OCI-LY1 (cell line): Measurements from ENCODE around the gene STPG4.

Source experiments
- H2AFZ ChIP-seq: fragments of 200-600 bp; sonication (generic), shearing (Covaris generic); 2 replicates; pipeline ENCODE4 v1.6.0; 2014; ENCODE audit warnings: antibody characterized with exemption, mild to moderate bottlenecking, low read length
- H3F3A ChIP-seq: fragments of 200-600 bp; sonication (generic), shearing (Covaris generic); 2 replicates; pipeline ENCODE4 v1.6.0; 2014; ENCODE audit warnings: mild to moderate bottlenecking, antibody characterized with exemption, low read length, moderate library complexity; ENCODE audit not compliant: insufficient read depth
- H3K27ac ChIP-seq: fragments of 200-600 bp; sonication (generic); 2 replicates; pipeline ENCODE4 v1.5.1; 2014; ENCODE audit warnings: low read length, mixed run types, mild to moderate bottlenecking, low read depth; ENCODE audit not compliant: poor library complexity, severe bottlenecking
- H3K27me3 ChIP-seq: fragments of 200-600 bp; sonication (generic); 2 replicates; pipeline ENCODE4 v1.6.0; 2014; ENCODE audit warnings: antibody characterized with exemption, mild to moderate bottlenecking, low read length, moderate library complexity; ENCODE audit not compliant: insufficient read depth
- H3K36me3 ChIP-seq: fragments of 200-600 bp; sonication (generic); 2 replicates; pipeline ENCODE4 v1.6.1; 2014; ENCODE audit warnings: mild to moderate bottlenecking, antibody characterized with exemption, low read length, moderate library complexity, mixed read lengths; ENCODE audit not compliant: insufficient read depth
- H3K4me1 ChIP-seq: fragments of 200-600 bp; sonication (generic); 2 replicates; pipeline ENCODE4 v1.5.1; 2014; ENCODE audit warnings: mild to moderate bottlenecking, low read length, moderate library complexity; ENCODE audit not compliant: insufficient read depth, severe bottlenecking
- H3K4me2 ChIP-seq: fragments of 200-600 bp; sonication (generic), shearing (Covaris generic); 2 replicates; pipeline ENCODE4 v1.6.1; 2014; ENCODE audit warnings: low read length
- H3K4me3 ChIP-seq: fragments of 200-600 bp; sonication (generic); 2 replicates; pipeline ENCODE4 v1.5.1; 2014; ENCODE audit warnings: low read length, low read depth, mild to moderate bottlenecking, mixed read lengths; ENCODE audit not compliant: poor library complexity, severe bottlenecking
- H3K79me2 ChIP-seq: fragments of 200-600 bp; shearing (Covaris generic); 2 replicates; pipeline ENCODE4 v1.6.1; 2016; ENCODE audit warnings: mixed run types, low read length, mixed read lengths; ENCODE audit not compliant: insufficient read depth
- H3K9ac ChIP-seq: fragments of 200-600 bp; sonication (generic), shearing (Covaris generic); 2 replicates; pipeline ENCODE4 v1.6.1; 2014; ENCODE audit warnings: mild to moderate bottlenecking, low read length, mixed read lengths
- H3K9me2 ChIP-seq: fragments of 200-600 bp; sonication (generic), shearing (Covaris generic); 2 replicates; pipeline ENCODE4 v1.6.1; 2014; ENCODE audit warnings: low read depth, mild to moderate bottlenecking, low read length, mixed read lengths
- H3K9me3 ChIP-seq: fragments of 200-600 bp; shearing (Covaris generic); 2 replicates; pipeline ENCODE4 v1.6.1; 2014; ENCODE audit warnings: low read length, mixed read lengths
- H4K20me1 ChIP-seq: fragments of 200-600 bp; sonication (generic), shearing (Covaris generic); 2 replicates; pipeline ENCODE4 v1.6.0; 2016; ENCODE audit warnings: mild to moderate bottlenecking, low read length; ENCODE audit not compliant: insufficient read depth
- CTCF ChIP-seq: fragments of 200-600 bp; sonication (generic), shearing (Covaris generic); IDR thresholded peaks from 2 replicates; pipeline ENCODE4 v1.5.1; 2017; ENCODE audit warnings: mild to moderate bottlenecking, antibody characterized with exemption, low read length, moderate library complexity, mixed read lengths
- EZH2 ChIP-seq: fragments of 200-600 bp; sonication (generic), shearing (Covaris generic); IDR thresholded peaks from 2 replicates; pipeline ENCODE4 v1.8.0; 2017; ENCODE audit warnings: borderline replicate concordance, mixed run types, mild to moderate bottlenecking, antibody characterized with exemption, low read length, moderate library complexity, mixed read lengths

Gene STPG4

GRCh38 chr2:47060652-47061170 is 94.4 kb downstream of the STPG4 start:
- no peak overlapping the region for H2AFZ ChIP-seq
- no peaks in the 10 kb centered on the region for H3K9me2 ChIP-seq
- TF ChIP-seq CTCF (no peak), EZH2 (no peak)
- no peaks in the 10 kb centered on the region for H3K4me1 ChIP-seq
- H3K27ac ChIP-seq = no peak overlapping the region
- H3K4me2 ChIP-seq = no peak overlapping the region
- H3F3A ChIP-seq = no peaks in the 10 kb centered on the region
- H3K79me2 ChIP-seq = no peaks in the 10 kb centered on the region
- no peaks in the 10 kb centered on the region for H4K20me1 ChIP-seq
- H3K9ac ChIP-seq = no peak overlapping the region
- no peak overlapping the region for H3K4me3 ChIP-seq
- H3K9me3 ChIP-seq = no peaks in the 10 kb centered on the region
- no peaks in the 10 kb centered on the region for H3K27me3 ChIP-seq
- H3K36me3 ChIP-seq = peaks cover 51% of the 10 kb centered on the region

GRCh38 chr2:47058003-47058931 is 96.8 kb downstream of the STPG4 start:
- no peak overlapping the region for H3K27ac ChIP-seq
- TF ChIP-seq CTCF (no peak), EZH2 (no peak)

GRCh38 chr2:47057687-47058002 is 97.5 kb downstream of the STPG4 start:
- H3K79me2 ChIP-seq = no peaks in the 10 kb centered on the region
- no peak overlapping the region for H3K27ac ChIP-seq
- no peaks in the 10 kb centered on the region for H3F3A ChIP-seq
- no peaks in the 10 kb centered on the region for H3K27me3 ChIP-seq
- H3K4me3 ChIP-seq = no peak overlapping the region
- no peaks in the 10 kb centered on the region for H3K4me1 ChIP-seq
- TF ChIP-seq EZH2 (no peak), CTCF (no peak)
- peaks cover 44% of the 10 kb centered on the region for H3K36me3 ChIP-seq
- H4K20me1 ChIP-seq = no peaks in the 10 kb centered on the region
- H2AFZ ChIP-seq = no peak overlapping the region
- no peak overlapping the region for H3K9ac ChIP-seq
- H3K4me2 ChIP-seq = no peak overlapping the region
- no peaks in the 10 kb centered on the region for H3K9me2 ChIP-seq
- H3K9me3 ChIP-seq = no peaks in the 10 kb centered on the region

More at GRCh38 chr2:47058003-47058931, 96.8 kb downstream of the STPG4 start:
- no peaks in the 10 kb centered on the region for H3K27me3 ChIP-seq
- H2AFZ ChIP-seq = no peak overlapping the region
- H3K9me3 ChIP-seq = no peaks in the 10 kb centered on the region
- no peaks in the 10 kb centered on the region for H3K4me1 ChIP-seq
- no peaks in the 10 kb centered on the region for H3F3A ChIP-seq
- H3K9ac ChIP-seq = no peak overlapping the region
- H3K4me2 ChIP-seq = no peak overlapping the region
- peaks cover 44% of the 10 kb centered on the region for H3K36me3 ChIP-seq
- no peaks in the 10 kb centered on the region for H4K20me1 ChIP-seq
- H3K79me2 ChIP-seq = no peaks in the 10 kb centered on the region
- H3K4me3 ChIP-seq = no peak overlapping the region
- no peaks in the 10 kb centered on the region for H3K9me2 ChIP-seq
